GM21447 (cell line): ENCODE measurements around the gene ECEL1.
"Not testable (repeated sequence)": the region's sequence is repeated elsewhere in the genome, so short reads cannot be mapped to it uniquely, and the experiment has no call there.

Experiments
- ATAC-seq: cut with Tn5 transposase; IDR thresholded peaks from one replicate; pipeline ENCODE4 v1.9.1; 2021; ENCODE audit not compliant: unreplicated experiment

The ECEL1 gene

DNA sequence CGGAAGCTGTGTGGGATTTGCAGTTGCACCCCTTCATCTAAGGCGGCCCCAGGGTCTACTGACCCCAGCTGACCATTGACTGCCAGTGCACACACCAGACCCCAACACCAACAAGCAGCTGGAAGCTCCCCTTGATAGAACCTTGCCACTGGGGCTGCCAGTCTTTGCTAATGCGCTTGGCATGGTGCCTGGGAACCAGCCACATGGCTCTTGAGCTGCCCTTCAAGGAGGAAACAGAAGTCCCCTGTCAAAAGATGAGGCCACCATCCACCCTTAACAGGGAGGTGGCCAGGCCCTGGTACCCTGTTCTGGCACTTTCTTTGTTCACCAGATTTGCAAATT, 23.1 kb downstream of the ECEL1 start:
- ATAC-seq = no peak

DNA sequence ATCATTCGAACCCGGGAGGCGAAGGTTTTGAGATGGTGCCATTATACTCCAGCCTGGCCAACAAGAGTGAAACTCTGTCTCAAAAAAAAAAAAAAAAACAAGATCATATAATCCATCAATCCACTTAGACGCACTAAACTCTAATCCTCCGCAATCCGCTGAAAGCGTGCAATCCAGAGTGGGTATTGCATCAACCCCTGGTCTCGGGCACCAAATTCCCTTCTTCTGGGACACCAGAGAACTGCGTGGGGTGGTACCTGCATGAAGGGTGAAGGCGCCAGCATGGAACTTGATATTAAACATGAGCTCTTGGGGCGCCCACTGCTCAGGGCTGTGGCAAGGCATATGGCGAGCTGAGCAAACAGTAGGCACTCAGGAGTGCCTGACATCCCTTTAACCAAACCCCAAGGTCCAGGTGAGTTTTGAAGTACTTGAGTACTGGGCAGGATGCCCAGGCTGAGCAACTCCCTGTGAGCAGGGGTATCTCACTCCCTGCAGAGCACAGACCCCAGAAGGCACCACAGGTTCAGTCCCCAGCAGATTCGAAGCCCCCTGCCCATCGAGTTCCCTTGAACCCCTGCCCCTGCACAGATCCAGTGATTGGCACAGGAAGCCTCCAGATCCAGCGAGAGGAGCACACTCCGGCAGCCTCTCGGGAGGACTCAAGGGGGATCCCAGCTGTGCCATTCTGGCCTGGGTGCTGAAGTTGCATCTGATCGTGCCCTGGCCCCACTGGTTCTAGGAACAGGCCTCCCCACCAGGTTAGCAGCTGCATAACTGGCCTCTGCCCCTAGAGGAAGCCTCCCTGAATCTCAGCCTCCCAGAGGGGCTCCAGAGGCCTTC, 23.7 kb downstream of the ECEL1 start:
- ATAC-seq = no peak

DNA sequence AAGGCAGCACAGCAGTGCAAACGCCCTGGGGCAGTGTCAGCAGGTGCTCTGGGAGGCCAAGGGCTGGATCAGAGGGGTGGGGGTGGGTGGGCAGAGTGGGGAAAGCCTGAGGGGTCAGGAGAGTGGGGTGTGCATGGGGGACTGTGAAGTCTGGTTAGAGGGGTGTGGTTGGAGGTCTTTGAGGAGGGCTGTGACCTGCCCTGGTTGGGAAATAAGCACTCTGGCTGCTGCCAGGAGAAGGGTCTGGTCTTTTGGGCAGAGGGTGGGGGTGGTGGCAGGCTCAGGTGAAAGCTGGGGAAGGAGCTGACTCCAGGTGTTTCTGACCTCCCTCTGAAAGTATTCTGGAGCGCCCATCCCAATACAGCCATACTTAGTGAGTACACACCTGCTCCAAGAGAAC, 27.5 kb downstream of the ECEL1 start:
- no peak for ATAC-seq

DNA sequence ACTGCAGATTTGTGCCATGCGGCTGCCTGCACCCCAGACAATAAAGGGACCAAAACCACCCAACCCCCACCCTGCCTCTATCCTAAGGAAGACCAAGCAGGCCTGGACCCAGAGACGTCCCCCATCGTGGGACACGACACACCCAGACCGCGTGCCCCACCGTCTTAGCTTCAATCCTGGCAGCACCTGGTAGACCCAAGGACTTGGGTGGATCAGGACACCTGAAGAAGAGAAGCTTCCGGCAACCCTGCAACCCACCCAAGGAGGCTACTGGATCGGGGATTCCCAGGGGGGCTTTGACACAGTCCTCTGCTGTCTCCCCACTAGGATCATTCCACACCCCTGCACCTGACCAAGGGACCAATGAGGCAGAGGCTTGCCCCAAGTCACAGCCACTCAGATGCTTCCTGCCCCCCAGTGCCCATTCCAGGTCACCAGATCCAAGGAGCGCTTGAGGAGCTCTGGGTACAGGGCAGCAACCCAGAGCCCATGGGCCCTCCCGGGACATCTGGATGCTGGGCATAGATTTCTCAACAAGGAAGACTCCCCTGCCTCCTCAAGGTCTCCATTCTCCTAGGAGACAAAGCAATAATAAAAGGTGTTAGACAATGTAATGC, 28.1 kb downstream of the ECEL1 start:
- ATAC-seq = no peak

DNA sequence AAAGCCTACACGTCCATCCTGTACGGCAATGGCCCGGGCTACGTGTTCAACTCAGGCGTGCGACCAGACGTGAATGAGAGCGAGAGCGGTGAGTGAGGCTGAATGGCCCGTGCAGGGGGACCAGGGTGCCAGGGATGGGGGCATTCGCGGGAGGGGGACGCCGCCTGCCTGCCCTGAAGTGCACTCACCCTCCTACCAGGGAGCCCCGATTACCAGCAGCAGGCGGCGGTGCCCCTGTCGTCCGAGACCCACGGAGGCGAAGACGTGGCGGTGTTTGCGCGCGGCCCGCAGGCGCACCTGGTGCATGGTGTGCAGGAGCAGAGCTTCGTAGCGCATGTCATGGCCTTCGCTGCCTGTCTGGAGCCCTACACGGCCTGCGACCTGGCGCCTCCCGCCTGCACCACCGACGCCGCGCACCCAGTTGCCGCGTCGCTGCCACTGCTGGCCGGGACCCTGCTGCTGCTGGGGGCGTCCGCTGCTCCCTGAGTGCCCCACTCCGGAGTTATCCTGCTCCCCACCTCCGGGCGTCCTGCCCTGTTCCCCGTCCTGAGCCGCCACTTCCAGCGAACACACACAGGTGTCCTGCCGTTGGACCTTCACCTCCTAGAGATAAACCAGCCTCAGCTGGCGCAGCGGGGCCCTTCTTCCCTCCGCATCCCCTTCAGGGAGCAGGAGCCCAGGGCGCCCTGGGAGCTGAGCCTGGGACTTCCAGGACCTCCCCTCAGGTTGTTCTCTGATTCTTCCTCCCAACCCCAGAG, 28.8 kb downstream of the ECEL1 start:
- no peak for ATAC-seq

DNA sequence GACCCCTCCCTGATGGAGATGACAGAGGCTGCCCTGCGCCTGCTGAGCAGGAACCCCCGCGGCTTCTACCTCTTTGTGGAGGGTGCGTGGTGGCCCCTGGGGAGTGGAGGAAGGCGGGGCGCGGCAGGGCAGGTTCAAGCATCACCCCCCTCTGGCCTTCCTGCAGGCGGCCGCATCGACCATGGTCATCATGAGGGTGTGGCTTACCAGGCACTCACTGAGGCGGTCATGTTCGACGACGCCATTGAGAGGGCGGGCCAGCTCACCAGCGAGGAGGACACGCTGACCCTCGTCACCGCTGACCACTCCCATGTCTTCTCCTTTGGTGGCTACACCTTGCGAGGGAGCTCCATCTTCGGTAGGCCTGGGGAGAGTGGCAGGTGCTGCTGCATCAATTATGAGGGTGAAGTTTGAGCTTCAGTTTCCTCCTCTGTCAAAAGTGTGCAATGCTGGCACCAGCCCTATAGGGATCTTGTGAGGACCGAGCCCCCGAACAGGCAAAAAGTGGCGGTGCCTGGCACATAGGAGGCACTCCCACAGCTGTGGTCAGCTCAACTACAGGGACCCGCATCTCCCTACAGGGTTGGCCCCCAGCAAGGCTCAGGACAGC, 29.5 kb downstream of the ECEL1 start:
- no peak for ATAC-seq

DNA sequence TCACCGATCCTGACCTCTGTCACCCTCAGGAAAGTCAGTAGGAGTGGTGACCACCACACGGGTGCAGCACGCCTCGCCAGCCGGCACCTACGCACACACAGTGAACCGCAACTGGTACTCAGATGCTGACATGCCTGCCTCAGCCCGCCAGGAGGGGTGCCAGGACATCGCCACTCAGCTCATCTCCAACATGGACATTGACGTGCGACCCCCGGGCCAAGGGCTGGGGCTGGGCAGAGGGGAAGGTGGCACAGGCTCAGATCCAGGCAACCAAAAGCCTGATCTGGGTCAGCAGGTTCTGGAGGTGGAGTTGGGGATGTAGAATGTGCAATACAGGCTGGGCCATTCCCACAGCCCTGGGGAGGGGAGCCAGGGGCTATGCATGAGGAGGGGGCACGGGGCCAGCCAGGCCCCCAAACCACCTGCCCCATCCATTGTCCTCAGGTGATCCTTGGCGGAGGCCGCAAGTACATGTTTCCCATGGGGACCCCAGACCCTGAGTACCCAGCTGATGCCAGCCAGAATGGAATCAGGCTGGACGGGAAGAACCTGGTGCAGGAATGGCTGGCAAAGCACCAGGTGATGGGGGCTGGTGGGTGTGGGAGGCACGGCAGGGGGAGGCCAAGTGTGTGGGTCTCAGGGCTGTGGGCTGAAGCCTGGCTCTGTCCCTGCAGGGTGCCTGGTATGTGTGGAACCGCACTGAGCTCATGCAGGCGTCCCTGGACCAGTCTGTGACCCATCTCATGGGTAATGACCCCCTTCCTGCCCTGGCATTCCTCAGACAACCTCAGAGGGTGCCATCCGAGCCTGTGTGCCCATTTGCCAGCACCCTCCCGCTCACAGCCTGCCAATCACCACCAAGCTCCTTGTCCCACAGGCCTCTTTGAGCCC, 30.3 kb downstream of the ECEL1 start:
- ATAC-seq = no peak

DNA sequence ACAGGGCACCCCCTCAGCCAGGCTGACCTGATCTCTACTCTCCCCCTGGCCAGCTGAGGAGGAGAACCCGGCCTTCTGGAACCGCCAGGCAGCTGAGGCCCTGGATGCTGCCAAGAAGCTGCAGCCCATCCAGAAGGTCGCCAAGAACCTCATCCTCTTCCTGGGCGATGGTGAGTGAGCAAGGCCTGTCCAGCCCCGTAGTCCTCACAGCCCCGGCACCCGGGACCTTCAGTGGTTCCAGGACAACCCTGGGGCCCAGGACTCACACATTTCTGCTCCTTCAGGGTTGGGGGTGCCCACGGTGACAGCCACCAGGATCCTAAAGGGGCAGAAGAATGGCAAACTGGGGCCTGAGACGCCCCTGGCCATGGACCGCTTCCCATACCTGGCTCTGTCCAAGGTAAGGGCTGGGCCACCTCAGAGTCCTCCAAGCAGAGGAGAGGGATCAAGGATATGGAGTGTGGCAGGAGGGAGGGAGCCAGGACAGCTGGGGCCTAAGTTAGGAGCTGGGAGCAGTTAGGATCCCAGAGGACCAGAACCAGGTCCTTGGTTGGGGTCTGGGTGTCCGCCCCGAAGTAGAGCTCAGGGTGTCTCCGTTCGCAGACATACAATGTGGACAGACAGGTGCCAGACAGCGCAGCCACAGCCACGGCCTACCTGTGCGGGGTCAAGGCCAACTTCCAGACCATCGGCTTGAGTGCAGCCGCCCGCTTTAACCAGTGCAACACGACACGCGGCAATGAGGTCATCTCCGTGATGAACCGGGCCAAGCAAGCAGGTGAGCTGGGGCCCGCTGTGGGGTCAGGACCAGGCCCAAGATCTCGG, 31.1 kb downstream of the ECEL1 start:
- no peak for ATAC-seq

DNA sequence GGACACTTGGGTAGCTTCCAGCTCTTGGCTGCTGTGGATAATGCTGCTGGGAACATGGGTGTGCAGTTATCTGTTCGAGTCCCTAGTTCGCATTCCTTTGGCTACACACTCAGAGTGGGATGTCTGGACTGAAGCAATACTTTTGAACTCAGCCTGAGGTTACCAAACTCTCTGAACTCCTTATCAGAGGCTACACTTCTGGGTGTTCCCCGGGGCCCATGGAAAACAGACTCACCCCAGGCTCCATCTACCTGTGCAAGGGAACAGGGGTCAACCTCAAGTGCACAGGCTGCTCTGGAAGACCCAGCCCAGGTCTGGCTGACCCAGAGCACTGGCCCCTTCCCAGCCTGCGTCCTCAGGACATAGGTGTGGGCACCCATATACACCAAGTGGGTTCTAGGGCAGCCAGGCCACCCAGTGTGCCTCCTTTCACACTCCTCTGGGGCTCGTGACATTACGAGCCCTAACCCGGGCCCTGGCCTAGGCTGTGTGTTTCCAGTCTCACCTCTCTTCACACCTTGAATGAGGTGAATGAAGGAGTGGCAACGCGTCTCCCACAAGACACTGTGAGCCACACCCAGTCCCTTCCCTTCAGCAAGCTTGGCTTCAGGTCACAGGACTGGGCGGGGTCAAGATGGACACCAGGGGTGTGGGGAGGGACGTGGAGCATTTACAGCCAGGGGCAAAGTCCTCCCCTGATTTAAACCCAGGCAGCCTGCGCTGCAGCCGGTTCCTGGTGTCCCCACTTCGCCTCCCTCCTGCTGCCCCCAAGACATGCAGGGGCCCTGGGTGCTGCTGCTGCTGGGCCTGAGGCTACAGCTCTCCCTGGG, 32.0 kb downstream of the ECEL1 start, which contains the start of gene ALPI:
Gene ALPI, plus strand, starts transcription at position 728 of the 830 bp plus-strand sequence. Its CDS starts 47 bp downstream, at position 775.
- ATAC-seq = no peak

DNA sequence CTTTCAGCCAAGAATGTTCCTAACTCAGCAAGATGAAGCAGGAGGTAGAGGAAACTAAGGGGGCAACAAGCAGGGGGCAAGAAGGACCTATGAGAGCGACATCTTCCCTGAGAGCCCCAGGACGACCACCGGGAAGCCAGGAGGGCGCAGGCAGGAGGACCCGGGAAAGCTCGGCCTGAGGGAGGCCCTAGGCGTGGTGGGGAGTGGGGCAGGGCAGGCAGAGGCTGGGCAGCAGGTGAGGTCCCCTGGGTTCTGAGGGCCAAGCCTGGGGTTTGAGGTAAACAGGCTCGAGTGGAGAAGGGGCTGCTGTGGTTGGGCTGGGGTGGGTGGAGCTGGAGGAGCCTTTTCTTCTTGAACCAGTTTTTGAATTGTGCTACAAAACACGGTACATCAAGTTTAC, 33.0 kb downstream of the ECEL1 start:
- ATAC-seq = no peak

DNA sequence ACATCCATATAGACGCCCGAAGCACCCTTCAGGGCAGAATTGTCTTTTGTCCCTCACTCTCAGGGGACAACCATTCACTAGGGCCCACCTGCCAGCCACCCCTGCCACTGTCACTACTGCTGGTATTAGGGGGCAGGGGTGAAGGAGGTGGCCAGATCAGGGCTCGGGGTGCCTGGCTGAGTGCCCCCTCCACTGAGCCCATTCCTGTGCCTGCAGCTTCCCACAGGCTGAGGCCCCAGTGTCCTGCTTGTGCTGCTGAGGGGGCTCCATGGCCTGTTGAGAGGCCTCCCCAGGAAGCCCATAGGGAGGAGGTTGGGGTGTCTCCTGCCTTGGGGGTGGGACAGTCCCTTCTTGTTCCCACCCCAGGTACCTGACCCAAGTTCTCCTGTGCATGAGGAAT, 36.0 kb downstream of the ECEL1 start:
- ATAC-seq = not testable (repeated sequence)

DNA sequence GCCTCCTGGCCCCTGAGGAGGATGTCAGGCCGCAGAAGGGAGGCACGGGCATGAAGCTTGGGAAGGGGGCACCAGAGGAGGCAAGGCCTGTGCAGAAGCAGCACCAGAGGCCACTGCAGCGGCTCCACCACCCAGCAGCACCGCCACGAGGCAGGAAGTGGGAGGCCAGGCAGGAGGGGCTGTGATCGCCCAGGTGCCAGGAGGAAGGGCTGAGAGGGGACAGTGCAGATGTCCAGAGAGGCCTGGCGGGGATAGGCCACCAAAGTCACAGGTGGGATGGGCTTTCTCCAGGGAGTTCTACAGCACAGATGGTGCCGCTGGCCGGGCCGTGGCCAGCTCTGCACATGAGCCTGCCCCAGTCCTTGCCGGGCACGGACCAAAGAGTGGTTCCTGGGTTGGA, 37.7 kb downstream of the ECEL1 start:
- no peak for ATAC-seq

DNA sequence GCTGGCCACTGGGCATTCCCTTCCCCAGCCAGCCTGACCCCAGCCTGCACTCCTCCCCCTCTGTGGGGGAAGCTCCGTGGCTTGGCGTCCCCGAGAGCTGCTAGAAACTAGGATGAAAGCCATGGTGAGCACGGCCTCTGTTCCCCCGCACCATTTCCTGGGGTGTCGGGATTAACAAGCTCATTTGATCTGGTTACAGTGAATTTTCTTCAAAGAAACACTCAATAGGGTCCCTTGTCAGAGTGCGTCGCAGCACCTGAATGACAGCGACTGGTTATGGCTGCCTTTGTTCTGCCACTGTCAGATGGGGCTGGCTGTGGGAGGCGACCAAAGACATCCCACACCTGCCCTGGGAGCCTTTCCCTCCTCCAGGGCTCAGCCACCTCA, 39.3 kb downstream of the ECEL1 start:
- no peak for ATAC-seq

DNA sequence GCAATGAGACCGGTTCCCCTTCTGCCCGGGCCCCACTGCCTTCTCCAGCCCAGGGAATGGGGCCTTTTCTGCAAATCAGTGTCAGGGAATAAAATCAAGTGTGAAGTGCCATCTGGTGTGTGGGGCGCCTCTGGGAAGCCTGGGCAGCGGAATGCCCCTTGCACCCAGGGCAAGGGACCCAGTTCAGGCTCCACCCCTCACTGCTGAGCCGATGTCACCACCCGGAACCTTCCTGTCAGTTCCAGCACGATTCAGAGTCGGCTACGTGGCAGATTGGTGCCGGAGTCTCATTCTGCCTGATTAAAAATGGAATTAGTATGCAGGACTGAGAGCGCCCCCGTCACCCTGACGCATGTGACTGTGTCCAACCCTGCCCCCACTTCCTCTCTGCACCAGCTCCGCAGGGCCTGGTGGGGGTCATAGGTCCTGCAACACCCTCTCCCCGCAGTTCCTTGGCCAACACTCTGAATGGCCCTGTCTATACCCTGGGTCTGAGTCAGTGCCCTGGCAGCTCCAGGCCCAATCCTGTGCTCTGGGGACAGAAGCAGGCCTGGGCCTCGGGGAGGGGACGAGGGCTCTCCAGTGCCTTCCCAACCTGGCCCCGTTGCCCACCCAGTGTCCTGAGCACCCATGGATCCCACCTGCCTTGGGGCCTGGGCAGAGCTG, 39.9 kb downstream of the ECEL1 start:
- no peak for ATAC-seq

DNA sequence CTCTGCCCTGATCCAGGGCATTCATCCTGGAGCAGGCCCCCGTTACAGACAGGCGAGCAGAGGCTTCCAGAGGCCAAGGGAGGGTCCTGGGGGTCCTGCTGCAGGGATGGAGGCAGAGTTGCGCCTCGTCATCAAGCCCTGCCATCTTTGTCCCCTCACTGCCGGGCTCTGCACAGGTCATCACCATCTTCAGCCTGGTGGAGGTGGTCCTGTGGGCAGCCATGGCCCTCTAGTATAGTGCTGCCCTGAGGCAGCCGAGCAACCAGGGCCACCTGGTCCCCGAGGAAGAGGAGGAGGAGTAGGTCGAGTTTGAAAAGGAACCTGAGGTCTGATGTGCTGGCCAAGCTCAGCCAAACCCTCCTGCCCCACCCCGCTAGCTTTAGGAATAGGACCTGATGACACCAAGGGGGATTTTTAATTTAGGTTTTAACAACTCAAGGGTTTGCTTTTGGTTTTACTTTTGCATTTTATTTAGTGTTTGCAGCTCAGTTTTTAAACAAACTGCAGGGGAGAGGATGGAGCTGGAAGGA, 40.5 kb downstream of the ECEL1 start:
- no peak for ATAC-seq

DNA sequence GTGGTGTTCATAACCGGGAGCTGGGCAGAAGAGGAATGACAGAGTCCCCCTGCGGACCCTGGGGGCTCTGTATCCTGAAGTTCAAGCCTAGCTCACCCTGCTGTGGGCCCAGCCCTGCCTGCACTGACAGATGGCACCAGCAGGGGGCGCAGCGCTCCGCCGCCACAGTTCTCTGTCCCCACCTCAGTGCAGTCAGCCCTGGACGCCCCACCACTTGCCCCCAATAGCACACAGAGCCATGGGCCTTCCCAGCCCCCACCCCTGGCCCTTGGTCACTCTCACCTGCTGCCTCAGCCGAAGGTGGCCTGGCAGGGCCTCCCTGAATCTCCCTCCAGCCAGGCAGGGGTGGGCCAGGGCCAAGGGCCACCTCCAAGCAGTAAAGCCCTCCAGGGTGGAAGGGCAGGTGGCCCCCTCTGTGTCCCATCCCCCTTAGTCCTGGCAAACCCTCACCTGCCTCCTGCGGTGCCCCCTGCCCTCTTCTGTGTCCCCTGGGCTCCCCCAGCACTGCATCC, 41.3 kb downstream of the ECEL1 start:
- not testable (repeated sequence) for ATAC-seq

DNA sequence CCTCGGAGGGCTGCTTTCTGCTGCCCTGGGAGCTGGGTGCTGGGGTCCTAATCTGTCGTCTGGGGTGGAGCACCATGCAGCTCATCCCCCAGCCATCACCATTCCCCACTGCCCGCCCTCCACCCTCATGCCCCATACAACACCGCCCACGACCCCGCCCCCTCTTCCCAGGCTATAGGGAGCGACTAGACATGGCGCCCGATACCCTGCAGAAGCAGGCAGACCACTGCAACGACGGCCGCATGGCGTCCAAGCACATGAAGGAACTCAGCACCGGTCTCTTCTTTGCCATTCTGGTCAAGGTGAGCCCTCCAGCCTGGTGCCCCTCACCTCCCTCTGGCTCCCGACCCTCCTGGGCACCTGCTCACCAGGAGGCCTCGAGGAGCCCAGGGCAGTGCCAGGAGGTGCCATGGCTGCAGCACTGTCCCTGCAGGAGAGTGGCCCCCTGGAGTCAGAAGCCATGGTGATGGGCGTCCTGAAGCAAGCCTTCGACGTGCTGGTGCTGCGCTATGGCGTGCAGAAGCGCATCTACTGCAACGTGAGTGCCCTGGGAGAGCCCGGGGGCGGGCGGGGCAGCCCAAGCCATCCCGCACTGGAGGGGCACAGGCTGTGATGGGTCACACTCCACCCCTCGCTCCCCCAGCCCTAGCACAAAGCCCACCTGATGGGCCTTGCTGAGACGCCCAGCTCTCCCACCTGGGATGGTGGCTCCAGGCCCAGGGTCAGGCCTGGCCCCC, 42.3 kb downstream of the ECEL1 start:
- ATAC-seq = not testable (repeated sequence)
